D721Med (cell line): ENCODE measurements around the gene LMO7.

Source experiments
- DNase-seq: peaks from one replicate; pipeline ENCODE4 v3.0.0; 2011; ENCODE audit warnings: low spot score; ENCODE audit not compliant: insufficient read length
- FAIRE-seq: peaks from 2 replicates; lab custom pipeline; 2011; peaks lifted over from hg19 to GRCh38; lab: Jason Lieb, UNC
- CTCF ChIP-seq: IDR thresholded peaks from 2 replicates; pipeline ENCODE4 v1.5.1; 2012; ENCODE audit warnings: mild to moderate bottlenecking, control low read depth; ENCODE audit not compliant: insufficient read depth; ENCODE audit errors: missing control alignments

The LMO7 gene

GRCh38 chr13:75841905-75842304, 205.8 kb downstream of the LMO7 start:
- no peak for FAIRE-seq

GRCh38 chr13:75843074-75843473, 206.9 kb downstream of the LMO7 start:
- no peak for TF ChIP-seq CTCF
- FAIRE-seq: no peak
- no peak for DNase-seq

More at GRCh38 chr13:75841905-75842304, 205.8 kb downstream of the LMO7 start:
- TF ChIP-seq CTCF: no peak
- DNase-seq: no peak

GRCh38 chr13:75843991-75844390, 207.9 kb downstream of the LMO7 start:
- no peak for DNase-seq
- no peak for TF ChIP-seq CTCF

GRCh38 chr13:75847588-75847987, 211.5 kb downstream of the LMO7 start:
- no peak for DNase-seq
- no peak for TF ChIP-seq CTCF
- no peak for FAIRE-seq

More at GRCh38 chr13:75843991-75844390, 207.9 kb downstream of the LMO7 start:
- no peak for FAIRE-seq

GRCh38 chr13:75850916-75851315, 214.8 kb downstream of the LMO7 start:
- no peak for DNase-seq
- FAIRE-seq: no peak
- TF ChIP-seq CTCF: no peak

GRCh38 chr13:75855216-75855615, 219.1 kb downstream of the LMO7 start:
- DNase-seq (no peak), FAIRE-seq (no peak)
- no peak for TF ChIP-seq CTCF

GRCh38 chr13:75855847-75856246, 219.7 kb downstream of the LMO7 start:
- no peak for FAIRE-seq

More at GRCh38 chr13:75855847-75856246, 219.7 kb downstream of the LMO7 start:
- DNase-seq: no peak
- TF ChIP-seq CTCF: no peak
